CD8-positive, alpha-beta memory T cell (primary cell): Measurements from ENCODE around the gene MAPK1. TPM values are rescaled to one million over a fixed set of nuclear protein-coding genes. Genes with fewer than 3 reads are reported as not detected.
"Not testable (repeated sequence)": the region's sequence is repeated elsewhere in the genome, so short reads cannot be mapped to it uniquely, and the experiment has no call there.

Experiments used
- CTCF ChIA-PET: fragments of 350-600 bp; sonication (Branson Sonifier 250); formaldehyde crosslinking; loops from one replicate; lab custom pipeline; 2021; ENCODE audit warnings: antibody characterized with exemption; lab: Charles Lee
- POLR2A ChIA-PET: fragments of 350-600 bp; sonication (Branson Sonifier 250); formaldehyde crosslinking; loops from one replicate; lab custom pipeline; 2021; ENCODE audit warnings: antibody characterized with exemption; lab: Charles Lee
- DNase-seq, 5 donors: peaks; one replicate each; pipeline versions ENCODE4 v3.0.0 to v3.0.0-alpha.2; 2020 to 2022; ENCODE audit warnings: mixed read lengths in 1 of 5
- H3K27ac ChIP-seq: one replicate; pipeline ENCODE4 v1.7.0; 2013; ENCODE audit warnings: low read depth, mild to moderate bottlenecking, low read length, moderate library complexity
- H3K27me3 ChIP-seq: 2 replicates; pipeline ENCODE4 v1.7.0; 2013; ENCODE audit warnings: low read length, mild to moderate bottlenecking; ENCODE audit not compliant: insufficient read depth, poor library complexity, severe bottlenecking
- H3K36me3 ChIP-seq: 2 replicates; pipeline ENCODE4 v1.7.0; 2013; ENCODE audit warnings: mild to moderate bottlenecking, low read length, moderate library complexity; ENCODE audit not compliant: insufficient read depth
- H3K4me1 ChIP-seq: 2 replicates; pipeline ENCODE4 v1.7.0; 2013; ENCODE audit warnings: mild to moderate bottlenecking, low read length, moderate library complexity; ENCODE audit not compliant: insufficient read depth
- H3K4me3 ChIP-seq: 2 replicates; pipeline ENCODE4 v1.7.0; 2013; ENCODE audit warnings: mild to moderate bottlenecking, low read length
- H3K9me3 ChIP-seq: 2 replicates; pipeline ENCODE4 v1.7.0; 2013; ENCODE audit warnings: mild to moderate bottlenecking, low read length
- H3K27ac Mint-ChIP-seq, 8 donors: one replicate each; pipeline ENCODE4 v1.8.0; 2020 to 2021; ENCODE audit warnings: mixed read lengths in 8 of 8, mild to moderate bottlenecking in 6 of 8, inconsistent platforms in 3 of 8, moderate library complexity in 3 of 8
- H3K27me3 Mint-ChIP-seq, 2 donors: one replicate each; pipeline ENCODE4 v1.8.0; 2020 to 2021; ENCODE audit warnings: mixed read lengths in 2 of 2, mild to moderate bottlenecking in 1 of 2, moderate library complexity in 1 of 2
- H3K36me3 Mint-ChIP-seq, 3 donors: one replicate each; pipeline ENCODE4 v1.8.0; 2020 to 2021; ENCODE audit warnings: mixed read lengths in 3 of 3, inconsistent platforms in 1 of 3, mild to moderate bottlenecking in 1 of 3
- H3K4me1 Mint-ChIP-seq, 3 donors: one replicate each; pipeline ENCODE4 v1.8.0; 2020 to 2021; ENCODE audit warnings: mixed read lengths in 3 of 3, inconsistent platforms in 1 of 3, mild to moderate bottlenecking in 1 of 3
- H3K4me3 Mint-ChIP-seq, 7 donors: one replicate each; pipeline ENCODE4 v1.8.0; 2020 to 2021; ENCODE audit warnings: mixed read lengths in 7 of 7, mild to moderate bottlenecking in 6 of 7, moderate library complexity in 4 of 7, inconsistent platforms in 2 of 7
- H3K9me3 Mint-ChIP-seq, 5 donors: one replicate each; pipeline ENCODE4 v1.8.0; 2020 to 2022; ENCODE audit warnings: mixed read lengths in 5 of 5, mild to moderate bottlenecking in 3 of 5, moderate library complexity in 2 of 5, inconsistent platforms in 1 of 5
- polyA plus RNA-seq: library from polyadenylated mRNA; unstranded; fragments of 300-500 nt; fragmentation: Illumina TruSeq; gene quantifications from one replicate; pipeline ENCODE4 v1.2.3, GENCODE V29; 2021
- total RNA-seq, 2 experiments: library from RNA; stranded (reverse); gene quantifications; one replicate each; pipeline ENCODE4 v1.2.3, GENCODE V29; 2021

MAPK1 gene
- total and polyA plus RNA-seq, 3 experiments from 2014 or later = 103 to 134 (median 132) TPM

DNA sequence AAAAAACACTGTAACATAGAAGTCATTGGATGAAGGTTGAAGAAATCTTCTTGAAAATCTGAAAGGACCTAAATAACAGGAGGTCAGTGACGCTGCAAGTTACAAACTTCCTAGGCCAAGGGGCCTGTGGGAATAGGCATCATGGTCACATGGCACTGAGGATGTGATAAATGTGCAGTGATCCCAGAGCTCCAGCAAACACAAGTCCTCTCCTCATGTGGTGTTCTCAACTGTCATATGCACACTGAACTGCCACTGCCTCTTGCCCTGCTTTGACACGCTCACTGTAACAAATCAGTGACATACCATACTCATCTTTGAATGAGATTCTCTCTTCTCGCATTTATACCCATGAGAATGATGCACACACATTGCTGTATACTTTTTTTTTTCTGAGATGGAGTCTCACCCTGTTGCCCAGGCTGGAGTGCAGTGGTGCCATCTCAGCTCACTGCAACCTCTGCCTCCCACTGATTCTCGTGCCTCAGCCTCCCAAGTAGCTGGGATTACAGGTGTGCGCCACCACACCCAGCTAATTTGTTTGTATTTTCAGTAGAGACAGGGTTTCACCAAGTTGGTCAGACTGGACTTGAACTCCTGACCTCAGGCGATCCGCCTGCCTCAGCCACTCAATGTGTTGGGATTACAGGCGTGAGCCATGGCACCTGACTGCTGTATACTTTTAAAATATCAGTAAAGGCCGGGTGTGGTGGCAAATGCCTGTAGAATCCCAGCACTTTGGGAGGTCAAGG is 66.7 kb downstream of the MAPK1 start:
- Mint-ChIP-seq H3K27ac (peak overlapping the region in 3 of 8 donors; percentile 18 to 70 (median 61)), H3K9me3 (no peaks in the 10 kb centered on the region), H3K27me3 (no peaks in the 10 kb centered on the region), H3K4me3 (no peak overlapping the region), H3K36me3 (peaks cover 18 to 88% (median 25%) of the 10 kb centered on the region in 3 donors), H3K4me1 (peaks cover 15 to 25% (median 21%) of the 10 kb centered on the region in 3 donors)
- Histone ChIP-seq H3K4me1 (no peaks in the 10 kb centered on the region), H3K4me3 (no peak overlapping the region), H3K27me3 (no peaks in the 10 kb centered on the region), H3K9me3 (no peaks in the 10 kb centered on the region), H3K36me3 (peaks cover 41% of the 10 kb centered on the region), H3K27ac (no peak overlapping the region)
- no peak for DNase-seq
- CTCF ChIA-PET = no interaction called here
- POLR2A ChIA-PET = interaction anchor here (1.5 kb wide), 1 partner anchor 66 kb away, joined by 3 read pairs; no protein-coding TSS in a partner anchor

DNA sequence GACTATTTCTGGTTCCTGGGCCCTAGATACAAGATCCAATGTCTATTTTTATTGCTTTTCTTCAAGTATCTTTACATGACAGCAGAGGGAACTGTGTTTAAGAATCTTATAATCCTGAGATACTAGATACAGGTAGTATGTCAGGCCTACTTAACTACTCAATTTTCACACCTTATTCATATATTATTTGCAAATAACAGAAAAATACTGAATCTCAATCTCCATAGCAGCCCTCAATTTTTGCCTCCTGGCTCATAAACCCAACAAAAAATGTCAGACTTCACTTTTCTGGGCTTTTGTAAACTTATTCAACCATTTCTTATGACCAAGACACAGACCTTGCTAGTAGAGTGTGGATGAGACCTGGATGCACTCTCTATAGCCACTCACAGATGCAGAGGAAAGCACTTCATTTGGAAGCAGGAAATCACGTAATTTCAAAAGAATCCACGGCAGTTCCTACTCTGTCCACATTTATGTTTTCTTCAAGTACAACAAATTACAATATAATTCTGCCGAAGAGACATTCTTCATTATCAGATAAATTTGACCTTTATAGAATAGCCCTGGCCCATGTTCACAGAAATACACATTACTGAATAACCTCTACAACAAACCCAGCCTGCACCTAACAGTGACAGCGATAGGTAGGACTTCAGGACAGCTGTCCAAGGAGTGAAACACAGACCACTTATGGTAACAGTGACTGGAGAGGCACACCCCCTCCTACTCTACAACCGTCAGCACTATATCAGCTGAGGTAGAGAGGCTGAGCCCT is 69.8 kb downstream of the MAPK1 start:
- POLR2A ChIA-PET = no interaction called here
- H3K9me3 ChIP-seq = no peaks in the 10 kb centered on the region
- Mint-ChIP-seq H3K4me3 (no peak overlapping the region), H3K4me1 (peaks cover 12 to 22% (median 18%) of the 10 kb centered on the region in 3 donors), H3K27ac (peak overlapping the region in 5 of 8 donors; percentile 22 to 64 (median 50)), H3K36me3 (peaks cover 13 to 65% (median 15%) of the 10 kb centered on the region in 3 donors), H3K27me3 (no peaks in the 10 kb centered on the region), H3K9me3 (no peaks in the 10 kb centered on the region)
- H3K27me3 ChIP-seq = no peaks in the 10 kb centered on the region
- CTCF ChIA-PET = no interaction called here
- H3K27ac ChIP-seq = no peak overlapping the region
- no peak overlapping the region for H3K4me3 ChIP-seq
- H3K4me1 ChIP-seq = no peaks in the 10 kb centered on the region
- peaks cover 22% of the 10 kb centered on the region for H3K36me3 ChIP-seq
- DNase-seq = no peak

DNA sequence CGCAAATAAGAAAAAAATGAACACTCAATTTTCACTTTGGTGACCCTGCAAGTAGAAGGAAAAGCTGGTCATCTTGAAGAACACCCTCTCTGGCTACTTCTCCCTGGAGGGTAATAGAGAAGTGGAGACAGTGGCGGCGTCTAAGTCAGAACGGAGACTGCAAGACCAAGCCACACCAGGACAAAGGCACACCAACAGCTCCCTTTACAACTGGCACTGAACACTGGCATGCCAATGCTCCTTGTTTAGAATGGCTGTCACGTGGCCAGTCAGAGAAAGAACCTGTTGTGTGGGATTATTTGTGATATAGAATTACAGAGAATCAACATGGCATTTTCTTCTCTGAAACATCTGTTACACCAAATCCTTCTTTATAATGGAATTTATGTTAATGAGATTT is 70.6 kb downstream of the MAPK1 start:
- peak overlapping the region in 6 of 8 donors; percentile 44 to 64 (median 57) for H3K27ac Mint-ChIP-seq
- CTCF ChIA-PET = no interaction called here
- DNase-seq = no peak
- no peaks in the 10 kb centered on the region for H3K9me3 Mint-ChIP-seq
- peaks cover 8 to 61% (median 16%) of the 10 kb centered on the region in 3 donors for H3K36me3 Mint-ChIP-seq
- no peak overlapping the region for H3K27ac ChIP-seq
- no peak overlapping the region for H3K4me3 ChIP-seq
- H3K4me1 Mint-ChIP-seq = peaks cover 13 to 23% (median 19%) of the 10 kb centered on the region in 3 donors
- peaks cover 14% of the 10 kb centered on the region for H3K36me3 ChIP-seq
- no peaks in the 10 kb centered on the region for H3K27me3 Mint-ChIP-seq
- no peaks in the 10 kb centered on the region for H3K27me3 ChIP-seq
- H3K4me1 ChIP-seq = peaks cover 2% of the 10 kb centered on the region
- H3K4me3 Mint-ChIP-seq = no peak overlapping the region
- POLR2A ChIA-PET = no interaction called here
- H3K9me3 ChIP-seq = no peaks in the 10 kb centered on the region

DNA sequence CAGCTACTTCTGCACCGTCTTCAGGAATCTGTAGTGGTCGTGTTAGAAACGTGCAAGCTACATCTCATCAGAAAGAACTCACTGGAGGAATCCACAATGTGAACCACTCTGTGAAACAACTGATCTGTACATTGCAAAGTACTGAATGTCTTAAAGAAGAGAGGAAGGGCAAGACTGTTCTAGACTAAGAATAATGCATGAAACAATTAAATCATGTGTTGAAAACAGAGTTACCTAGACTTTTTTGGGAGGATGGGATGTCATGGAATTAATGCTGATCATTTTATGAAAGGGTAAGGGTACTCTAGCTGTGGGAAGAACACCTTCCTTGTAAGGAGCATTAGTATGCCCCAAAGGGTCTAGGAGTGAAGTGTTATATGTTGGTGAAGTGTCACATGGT is 71.2 kb downstream of the MAPK1 start:
- Histone ChIP-seq H3K27ac (no peak overlapping the region), H3K36me3 (peaks cover 16% of the 10 kb centered on the region)
- H3K9me3 Mint-ChIP-seq = no peaks in the 10 kb centered on the region

DNA sequence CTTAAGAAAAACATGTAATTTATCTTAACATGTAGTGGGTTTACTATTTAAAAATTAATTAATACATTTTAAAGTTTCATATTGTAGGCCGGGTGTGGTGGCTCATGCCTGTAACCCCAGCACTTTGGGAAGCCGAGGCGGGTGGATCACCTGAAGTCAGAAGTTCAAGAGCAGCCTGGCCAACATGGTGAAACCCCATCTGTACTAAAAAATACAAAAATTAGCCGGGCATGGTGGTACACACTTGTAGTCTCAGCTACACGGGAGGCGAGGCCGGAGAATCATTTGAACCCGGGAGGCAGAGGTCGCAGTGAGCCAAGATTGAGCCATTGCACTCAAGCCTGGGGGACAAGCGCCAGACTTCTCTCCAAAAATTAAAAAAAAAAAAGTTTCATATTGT is 73.7 kb downstream of the MAPK1 start:
- H3K4me3 Mint-ChIP-seq, CTCF ChIA-PET, POLR2A ChIA-PET, DNase-seq, H3K27me3 ChIP-seq, H3K4me3 ChIP-seq, H3K9me3 Mint-ChIP-seq, H3K27ac ChIP-seq, H3K27me3 Mint-ChIP-seq, H3K9me3 ChIP-seq: not testable (repeated sequence)
- Histone ChIP-seq H3K4me1 (peaks cover 10% of the 10 kb centered on the region), H3K36me3 (peaks cover 18% of the 10 kb centered on the region)
- H3K27ac Mint-ChIP-seq = peak overlapping the region in 1 of 8 donors; percentile 89
- peaks cover 0 to 51% (median 7%) of the 10 kb centered on the region in 3 donors for H3K36me3 Mint-ChIP-seq
- peaks cover 20 to 31% (median 30%) of the 10 kb centered on the region in 3 donors for H3K4me1 Mint-ChIP-seq

More for the DNA sequence above, 71.2 kb downstream of the MAPK1 start:
- Histone ChIP-seq H3K4me3 (no peak overlapping the region), H3K9me3 (no peaks in the 10 kb centered on the region), H3K27me3 (no peaks in the 10 kb centered on the region), H3K4me1 (peaks cover 9% of the 10 kb centered on the region)
- H3K27me3 Mint-ChIP-seq = no peaks in the 10 kb centered on the region
- no peak overlapping the region for H3K4me3 Mint-ChIP-seq
- H3K27ac Mint-ChIP-seq = peak overlapping the region in 6 of 8 donors; percentile 20 to 59 (median 43)
- ChIA-PET POLR2A (interaction anchor here (0.6 kb wide), 1 partner anchor 106 kb away, joined by 7 read pairs; no protein-coding TSS in a partner anchor), CTCF (interaction anchor here (1.2 kb wide), 1 partner anchor 9 kb away, joined by 3 read pairs; no protein-coding TSS in a partner anchor)
- no peak for DNase-seq
- peaks cover 19 to 30% (median 21%) of the 10 kb centered on the region in 3 donors for H3K4me1 Mint-ChIP-seq
- peaks cover 4 to 63% (median 12%) of the 10 kb centered on the region in 3 donors for H3K36me3 Mint-ChIP-seq

DNA sequence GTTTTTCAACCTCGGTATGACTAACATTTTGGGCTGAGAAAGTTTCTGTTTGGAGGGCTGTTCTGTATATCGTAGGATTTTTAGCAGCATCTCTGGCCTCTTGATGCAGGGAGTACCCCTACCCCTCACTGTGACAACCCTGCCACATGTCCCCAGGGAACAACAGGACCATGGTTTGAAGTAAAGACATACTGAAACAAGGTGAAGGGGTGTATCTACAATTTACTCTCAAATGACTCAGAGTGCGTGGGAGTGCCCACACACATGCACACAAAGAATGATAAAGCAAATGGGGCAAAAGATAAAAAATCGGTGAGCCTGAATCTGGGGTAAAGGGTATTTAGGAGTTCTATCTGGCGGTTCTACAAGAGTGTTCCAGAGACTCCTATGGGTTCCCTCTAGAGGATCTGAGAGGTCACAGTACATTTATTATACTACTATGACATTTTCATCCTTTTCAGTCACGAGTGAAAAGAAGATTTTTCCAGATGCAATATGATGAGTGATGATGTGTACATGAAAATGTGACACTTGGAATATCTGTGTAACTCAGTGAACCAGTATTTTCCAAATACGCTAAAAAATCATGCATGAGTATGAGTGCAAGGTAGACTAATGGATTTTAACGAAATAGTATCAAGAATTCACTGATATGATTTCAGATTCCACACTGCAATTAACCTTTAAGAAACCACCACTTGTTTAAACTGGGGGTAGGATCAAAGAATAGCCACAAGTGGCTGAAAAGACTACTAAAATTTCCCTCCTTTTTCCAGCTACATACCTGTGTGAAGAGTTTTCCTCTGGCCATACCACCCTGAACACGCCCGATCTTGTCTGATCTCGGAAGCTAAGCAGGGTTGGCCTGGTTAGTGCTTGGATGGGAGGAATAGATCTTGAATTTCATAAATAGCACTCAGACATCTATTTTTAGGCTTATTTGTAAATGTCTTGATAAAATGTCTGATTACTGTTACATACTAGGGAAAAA is 75.5 kb downstream of the MAPK1 start:
- ChIA-PET CTCF (no interaction called here), POLR2A (no interaction called here)
- peaks cover 20 to 32% (median 28%) of the 10 kb centered on the region in 3 donors for H3K4me1 Mint-ChIP-seq
- peak overlapping the region; percentile 14 to 98 (median 73) for H3K27ac Mint-ChIP-seq
- Histone ChIP-seq H3K4me3 (no peak overlapping the region), H3K27ac (no peak overlapping the region), H3K27me3 (no peaks in the 10 kb centered on the region), H3K9me3 (no peaks in the 10 kb centered on the region), H3K4me1 (peaks cover 10% of the 10 kb centered on the region), H3K36me3 (peaks cover 20% of the 10 kb centered on the region)
- peaks cover 0 to 51% (median 13%) of the 10 kb centered on the region in 3 donors for H3K36me3 Mint-ChIP-seq
- H3K4me3 Mint-ChIP-seq = peak overlapping the region in 3 of 7 donors; percentile 0 to 25 (median 15)
- H3K27me3 Mint-ChIP-seq = no peaks in the 10 kb centered on the region
- H3K9me3 Mint-ChIP-seq = no peaks in the 10 kb centered on the region
- DNase-seq = no peak

DNA sequence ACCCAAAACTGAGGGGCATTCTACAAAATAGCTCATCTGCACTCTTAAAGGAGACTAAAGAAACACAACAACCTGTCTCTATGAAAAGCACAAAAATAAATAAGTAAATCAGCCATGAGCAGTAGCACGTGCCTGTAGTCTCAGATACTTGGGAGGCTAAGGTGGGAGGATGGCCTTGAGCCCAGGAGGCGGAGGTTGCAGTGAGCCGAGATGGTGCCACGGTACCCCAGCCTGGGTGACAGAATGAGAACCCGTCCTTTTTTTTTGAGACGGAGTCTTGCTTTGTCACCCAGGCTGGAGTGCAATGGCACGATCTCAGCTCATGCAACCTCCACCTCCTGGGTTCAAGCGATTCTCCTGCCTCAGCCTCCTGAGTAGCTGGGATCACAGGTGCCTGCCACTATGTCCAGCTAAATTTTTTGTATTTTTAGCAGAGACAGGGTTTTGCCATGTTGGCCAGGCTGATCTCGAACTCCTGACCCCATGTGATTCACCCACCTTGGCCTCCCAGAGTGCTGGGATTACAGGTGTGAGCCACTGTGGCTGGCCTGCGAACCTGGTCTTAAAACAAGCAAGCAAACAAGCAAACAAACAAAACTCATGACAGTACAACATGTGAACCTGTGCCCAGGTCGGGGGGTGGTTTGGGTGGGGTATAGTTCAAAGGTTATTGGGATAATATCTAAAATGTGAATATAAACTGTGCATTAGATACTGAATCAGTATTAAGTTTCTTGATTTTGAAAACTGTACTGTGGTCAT is 76.4 kb downstream of the MAPK1 start:
- peaks cover 16% of the 10 kb centered on the region for H3K36me3 ChIP-seq
- H3K9me3 ChIP-seq, H3K27me3 ChIP-seq, H3K27ac ChIP-seq, H3K27me3 Mint-ChIP-seq, CTCF ChIA-PET, H3K9me3 Mint-ChIP-seq, H3K4me3 ChIP-seq, POLR2A ChIA-PET, DNase-seq: not testable (repeated sequence)
- peaks cover 0 to 48% (median 13%) of the 10 kb centered on the region in 3 donors for H3K36me3 Mint-ChIP-seq
- peak overlapping the region in 1 of 7 donors; percentile 25 for H3K4me3 Mint-ChIP-seq
- H3K4me1 ChIP-seq = peaks cover 10% of the 10 kb centered on the region
- peak overlapping the region; percentile 14 to 98 (median 73) for H3K27ac Mint-ChIP-seq
- H3K4me1 Mint-ChIP-seq = peaks cover 18 to 33% (median 27%) of the 10 kb centered on the region in 3 donors
